H9 (cell line): Measurements from ENCODE around the gene HUWE1. TPM values are rescaled to one million over a fixed set of nuclear protein-coding genes. Genes with fewer than 3 reads are reported as not detected.
"Not testable (repeated sequence)": the region's sequence is repeated elsewhere in the genome, so short reads cannot be mapped to it uniquely, and the experiment has no call there.

Experiments used
- DNase-seq: peaks from one replicate; pipeline ENCODE4 v3.0.0-alpha.2; 2017
- H2AFZ ChIP-seq: one replicate; pipeline ENCODE4 v1.6.1; 2013; ENCODE audit warnings: mild to moderate bottlenecking, low read length, control low read depth, moderate library complexity
- H2AK5ac ChIP-seq: 2 replicates; pipeline ENCODE4 v1.6.1; 2013; ENCODE audit warnings: low read length, control low read depth, mixed read lengths; ENCODE audit not compliant: insufficient read length
- H2BK120ac ChIP-seq: one replicate; pipeline ENCODE4 v1.6.1; 2013; ENCODE audit warnings: low read depth, mild to moderate bottlenecking, low read length, control low read depth, inconsistent platforms; ENCODE audit not compliant: poor library complexity, severe bottlenecking
- H2BK12ac ChIP-seq: 2 replicates; pipeline ENCODE4 v1.6.1; 2013; ENCODE audit warnings: low read length, control low read depth, mixed read lengths, low read depth; ENCODE audit not compliant: insufficient read length
- H2BK15ac ChIP-seq: 2 replicates; pipeline ENCODE4 v1.6.1; 2013; ENCODE audit warnings: low read depth, low read length, control low read depth
- H2BK20ac ChIP-seq: one replicate; pipeline ENCODE4 v1.6.1; 2013; ENCODE audit warnings: low read depth, mild to moderate bottlenecking, low read length, control low read depth, inconsistent platforms; ENCODE audit not compliant: poor library complexity, severe bottlenecking
- H2BK5ac ChIP-seq: 2 replicates; pipeline ENCODE4 v1.6.1; 2013; ENCODE audit warnings: low read length, control low read depth, mixed read lengths; ENCODE audit not compliant: insufficient read length
- H3K14ac ChIP-seq: 2 replicates; pipeline ENCODE4 v1.6.1; 2013; ENCODE audit warnings: low read length, control low read depth; ENCODE audit not compliant: insufficient read depth
- H3K18ac ChIP-seq: 2 replicates; pipeline ENCODE4 v1.6.1; 2013; ENCODE audit warnings: low read depth, mild to moderate bottlenecking, mixed read lengths, low read length, control low read depth; ENCODE audit not compliant: insufficient read length
- H3K23ac ChIP-seq: 2 replicates; pipeline ENCODE4 v1.6.1; 2013; ENCODE audit warnings: low read length, control low read depth, mixed read lengths, low read depth; ENCODE audit not compliant: insufficient read length
- H3K23me2 ChIP-seq: 2 replicates; pipeline ENCODE4 v1.6.1; 2013; ENCODE audit warnings: low read depth, mild to moderate bottlenecking, mixed read lengths, low read length, control low read depth; ENCODE audit not compliant: insufficient read length, poor library complexity, severe bottlenecking
- H3K27ac ChIP-seq: 2 replicates; pipeline ENCODE4 v1.5.1; 2013; ENCODE audit warnings: low read length, control low read depth, mixed read lengths, low read depth; ENCODE audit not compliant: insufficient read length
- H3K27me3 ChIP-seq: 2 replicates; pipeline ENCODE4 v1.6.1; 2013; ENCODE audit warnings: low read length, control low read depth, inconsistent platforms; ENCODE audit not compliant: insufficient read depth
- H3K4ac ChIP-seq: 2 replicates; pipeline ENCODE4 v1.6.1; 2013; ENCODE audit warnings: low read depth, mild to moderate bottlenecking, control low read depth, inconsistent platforms, low read length, moderate library complexity
- H3K4me1 ChIP-seq: 2 replicates; pipeline ENCODE4 v1.6.1; 2013; ENCODE audit warnings: low read length, control low read depth, inconsistent platforms; ENCODE audit not compliant: insufficient read depth
- H3K4me2 ChIP-seq: 2 replicates; pipeline ENCODE4 v1.6.1; 2013; ENCODE audit warnings: low read length, control low read depth, mixed read lengths; ENCODE audit not compliant: insufficient read length, insufficient read depth
- H3K56ac ChIP-seq: 2 replicates; pipeline ENCODE4 v1.6.1; 2013; ENCODE audit warnings: low read depth, mild to moderate bottlenecking, mixed read lengths, low read length, control low read depth; ENCODE audit not compliant: insufficient read length
- H3K79me1 ChIP-seq: 2 replicates; pipeline ENCODE4 v1.6.1; 2013; ENCODE audit warnings: low read depth, mild to moderate bottlenecking, moderate library complexity, low read length, control low read depth, inconsistent platforms; ENCODE audit not compliant: insufficient read depth, poor library complexity, severe bottlenecking
- H3K79me2 ChIP-seq: 2 replicates; pipeline ENCODE4 v1.6.1; 2013; ENCODE audit warnings: low read length, control low read depth, inconsistent platforms; ENCODE audit not compliant: insufficient read depth
- H3K9ac ChIP-seq: 2 replicates; pipeline ENCODE4 v1.6.1; 2013; ENCODE audit warnings: low read length, control low read depth, mixed read lengths; ENCODE audit not compliant: insufficient read length; ENCODE audit errors: extremely low read depth
- H3K9me3 ChIP-seq: one replicate; pipeline ENCODE4 v1.6.1; 2013; ENCODE audit warnings: low read depth, low read length, inconsistent platforms; ENCODE audit not compliant: control insufficient read depth
- H3T11ph ChIP-seq: one replicate; pipeline ENCODE4 v1.6.1; 2013; ENCODE audit warnings: mild to moderate bottlenecking, low read length, control low read depth, inconsistent platforms
- H4K20me1 ChIP-seq: one replicate; pipeline ENCODE4 v1.6.1; 2013; ENCODE audit not compliant: control insufficient read depth, insufficient read length, insufficient read depth
- H4K5ac ChIP-seq: 2 replicates; pipeline ENCODE4 v1.6.1; 2013; ENCODE audit warnings: low read depth, mild to moderate bottlenecking, mixed read lengths, low read length, control low read depth; ENCODE audit not compliant: insufficient read length
- H4K8ac ChIP-seq: replicated peaks from 2 replicates; pipeline ENCODE4 v1.6.1; 2013; ENCODE audit warnings: low read length, control low read depth, mixed read lengths, low read depth; ENCODE audit not compliant: insufficient read length
- H4K91ac ChIP-seq: 2 replicates; pipeline ENCODE4 v1.6.1; 2013; ENCODE audit warnings: low read depth, mild to moderate bottlenecking, moderate library complexity, mixed read lengths, low read length, control low read depth; ENCODE audit not compliant: insufficient read length
- H3K27ac Mint-ChIP-seq, 3 experiments: 2 replicates in 2 of 3; 3 replicates in 1 of 3; pipeline ENCODE4 v1.8.0; 2020 to 2021; ENCODE audit warnings: mixed read lengths in 3 of 3, mild to moderate bottlenecking in 1 of 3, moderate library complexity in 1 of 3
- H3K27me3 Mint-ChIP-seq: 2 replicates; pipeline ENCODE4 v1.8.0; 2021; ENCODE audit warnings: low read depth, mild to moderate bottlenecking, moderate library complexity, mixed read lengths
- H3K36me3 Mint-ChIP-seq, 3 experiments: 2 replicates in 2 of 3; 3 replicates in 1 of 3; pipeline ENCODE4 v1.8.0; 2020 to 2021; ENCODE audit warnings: low read depth in 3 of 3, mixed read lengths in 3 of 3; ENCODE audit not compliant: insufficient read depth in 1 of 3
- H3K4me1 Mint-ChIP-seq, 2 experiments: 2 replicates each; pipeline ENCODE4 v1.8.0; 2020; ENCODE audit warnings: mixed read lengths in 2 of 2
- H3K4me3 Mint-ChIP-seq, 2 experiments: 2 replicates in 1 of 2; 3 replicates in 1 of 2; pipeline ENCODE4 v1.8.0; 2020 to 2021; ENCODE audit warnings: mild to moderate bottlenecking in 2 of 2, mixed read lengths in 2 of 2, moderate library complexity in 1 of 2
- H3K9me3 Mint-ChIP-seq, 2 experiments: 2 replicates in 1 of 2; 3 replicates in 1 of 2; pipeline ENCODE4 v1.8.0; 2020; ENCODE audit warnings: mild to moderate bottlenecking in 2 of 2, mixed read lengths in 2 of 2, moderate library complexity in 1 of 2
- WGBS: extraction: QIAGEN DNeasy Blood & Tissue Kit; methylation state at CpG from one replicate; pipeline ENCODE4 v1.1.7; 2013; ENCODE audit warnings: missing lambda C conversion rate, low lambda C conversion rate, mixed read lengths; ENCODE audit not compliant: insufficient read length; ENCODE audit errors: extremely low coverage; 5-methylcytosine and 5-hydroxymethylcytosine counted together
- total RNA-seq: library from RNA; stranded (reverse); gene quantifications from 2 replicates; pipeline ENCODE4 v1.2.1, GENCODE V29; 2021

HUWE1 gene
- total RNA-seq, 1 experiment from 2014 or later: 230 TPM

GRCh38 chrX:53719666-53720065 lies 33.1 kb upstream of the HUWE1 start:
- not testable (repeated sequence) for H3K18ac ChIP-seq, H2BK15ac ChIP-seq, H2BK20ac ChIP-seq, H3K27ac Mint-ChIP-seq, H3K27ac ChIP-seq, H2AK5ac ChIP-seq, H3K4me2 ChIP-seq, H3K79me1 ChIP-seq, H3K23me2 ChIP-seq, H3K4me1 Mint-ChIP-seq, H4K91ac ChIP-seq, H4K8ac ChIP-seq, H3K4ac ChIP-seq, H3K56ac ChIP-seq, H2AFZ ChIP-seq, H2BK120ac ChIP-seq, H3K14ac ChIP-seq, H3K27me3 Mint-ChIP-seq, H3K27me3 ChIP-seq, H2BK12ac ChIP-seq, H3K79me2 ChIP-seq, H3T11ph ChIP-seq, H3K9ac ChIP-seq, H4K5ac ChIP-seq, H3K36me3 Mint-ChIP-seq, H2BK5ac ChIP-seq, DNase-seq, H3K4me1 ChIP-seq, H3K4me3 Mint-ChIP-seq, H4K20me1 ChIP-seq, H3K23ac ChIP-seq
- no CpG with 5 or more reads among the region's 7 CpGs for WGBS
- H3K9me3 ChIP-seq: peaks cover 50% of the 10 kb centered on the region
- peaks cover 68 to 73% of the 10 kb centered on the region in 2 experiments for H3K9me3 Mint-ChIP-seq
